A673 (cell line): ENCODE data around the gene AMOT. TPM values are rescaled to one million over a fixed set of nuclear protein-coding genes. Genes with fewer than 3 reads are reported as not detected.
"Not testable (repeated sequence)": the region's sequence is repeated elsewhere in the genome, so short reads cannot be mapped to it uniquely, and the experiment has no call there.

Experiments
- BruUV-seq: library from RNA; stranded (reverse); fragments of 400-500 nt; replicated peaks from 2 replicates; lab custom pipeline; 2021; lab: Mats Ljungman, UMichigan
- CTCF ChIA-PET: fragments of 300-600 bp; sonication (Branson Sonifier 250); formaldehyde crosslinking; loops from one replicate; lab custom pipeline; 2022; ENCODE audit warnings: antibody characterized with exemption; lab: Charles Lee
- POLR2A ChIA-PET: fragments of 300-600 bp; sonication (Branson Sonifier 250); formaldehyde crosslinking; loops from one replicate; lab custom pipeline; 2022; ENCODE audit warnings: antibody characterized with exemption; ENCODE audit not compliant: low non-redundant PET; lab: Charles Lee
- DNase-seq: peaks from one replicate; pipeline ENCODE4 v3.0.0-alpha.2; 2015; ENCODE audit warnings: low spot score
- H3K27ac ChIP-seq: fragments of 200-600 bp; sonication (generic); 2 replicates; pipeline ENCODE4 v1.5.1; 2016; ENCODE audit warnings: mixed run types, low read depth, mild to moderate bottlenecking, mixed read lengths, antibody characterized with exemption, low read length; ENCODE audit not compliant: poor library complexity, severe bottlenecking
- H3K27me3 ChIP-seq: fragments of 200-600 bp; sonication (generic); replicated peaks from 2 replicates; pipeline ENCODE4 v1.6.1; 2017; ENCODE audit warnings: mixed run types, low read depth, mild to moderate bottlenecking, mixed read lengths, antibody characterized with exemption, low read length; ENCODE audit not compliant: insufficient read depth, poor library complexity
- H3K36me3 ChIP-seq: fragments of 200-600 bp; sonication (generic); 2 replicates; pipeline ENCODE4 v1.6.1; 2016; ENCODE audit warnings: mixed run types, mild to moderate bottlenecking, mixed read lengths, antibody characterized with exemption, low read length; ENCODE audit not compliant: insufficient read depth, poor library complexity, severe bottlenecking
- H3K4me1 ChIP-seq: fragments of 200-600 bp; sonication (generic); 2 replicates; pipeline ENCODE4 v1.6.1; 2017; ENCODE audit warnings: mixed run types, mild to moderate bottlenecking, mixed read lengths, antibody characterized with exemption, low read length; ENCODE audit not compliant: insufficient read depth, poor library complexity, severe bottlenecking
- H3K4me3 ChIP-seq: fragments of 200-600 bp; sonication (generic); 2 replicates; pipeline ENCODE4 v1.5.1; 2016; ENCODE audit warnings: low read depth, mixed run types, mild to moderate bottlenecking, mixed read lengths, low read length; ENCODE audit not compliant: poor library complexity, severe bottlenecking
- H3K9me3 ChIP-seq: fragments of 200-600 bp; sonication (generic); 2 replicates; pipeline ENCODE4 v1.6.1; 2016; ENCODE audit warnings: mixed run types, low read depth, mild to moderate bottlenecking, mixed read lengths, antibody characterized with exemption, low read length; ENCODE audit not compliant: poor library complexity, severe bottlenecking
- CTCF ChIP-seq: fragments of 300-800, 200-600 bp; sonication (generic); conservative IDR thresholded peaks from 2 replicates; pipeline ENCODE4 v1.5.1; 2017; ENCODE audit warnings: low read depth, mild to moderate bottlenecking, antibody characterized with exemption, low read length, moderate library complexity, mixed read lengths
- EZH2 ChIP-seq: fragments of 200-600 bp; sonication (generic); IDR thresholded peaks from 2 replicates; pipeline ENCODE4 v1.6.1; 2017; ENCODE audit warnings: borderline replicate concordance, low read depth, mild to moderate bottlenecking, mixed read lengths, antibody characterized with exemption, low read length; ENCODE audit not compliant: poor library complexity, severe bottlenecking
- intact Hi-C: fragments of 100-400 bp; cut with micrococcal nuclease; formaldehyde crosslinking; loops from one replicate; pipeline ENCODE4 v1.10.0; 2022; ENCODE audit not compliant: unreplicated experiment
- total RNA-seq: library from RNA; stranded (reverse); gene quantifications from 2 replicates; pipeline ENCODE4 v1.2.3, GENCODE V29; 2021

Gene AMOT
- total RNA-seq, 1 experiment from 2014 or later: 2.6 TPM

- no TSS peak for BruUV-seq
- Histone ChIP-seq H3K27me3 (no peaks in the 10 kb centered on the region), H3K4me3 (no peak overlapping the region), H3K36me3 (no peaks in the 10 kb centered on the region), H3K9me3 (no peaks in the 10 kb centered on the region), H3K4me1 (no peaks in the 10 kb centered on the region), H3K27ac (no peak overlapping the region)
- no peak for DNase-seq
- intact Hi-C loops: no loop called here
- TF ChIP-seq CTCF: no peak
- POLR2A ChIA-PET: no interaction called here
- CTCF ChIA-PET: interaction anchor here (0.7 kb wide), 1 partner anchor 81 kb away, joined by 3 read pairs; no protein-coding TSS in a partner anchor
Observed at GRCh38 chrX:112865464-112866025, 24.9 kb upstream of the AMOT start.

GRCh38 chrX:112863850-112864249 lies 23.2 kb upstream of the AMOT start:
- Histone ChIP-seq H3K4me1 (no peaks in the 10 kb centered on the region), H3K27ac (no peak overlapping the region), H3K9me3 (no peaks in the 10 kb centered on the region), H3K27me3 (no peaks in the 10 kb centered on the region), H3K4me3 (no peak overlapping the region), H3K36me3 (no peaks in the 10 kb centered on the region)
- intact Hi-C loops: no loop called here
- CTCF ChIA-PET: no interaction called here
- no peak for DNase-seq
- no TSS peak for BruUV-seq
- TF ChIP-seq CTCF (no peak), EZH2 (no peak)
- POLR2A ChIA-PET: no interaction called here

- DNase-seq: no peak
- CTCF ChIA-PET: no interaction called here
- H3K27me3 ChIP-seq: no peaks in the 10 kb centered on the region
- POLR2A ChIA-PET: interaction anchor here (0.6 kb wide), 1 partner anchor 15 kb away, joined by 3 read pairs; no protein-coding TSS in a partner anchor
- no peaks in the 10 kb centered on the region for H3K4me1 ChIP-seq
- no peak overlapping the region for H3K27ac ChIP-seq
- BruUV-seq: no TSS peak
- H3K4me3 ChIP-seq: no peak overlapping the region
- H3K36me3 ChIP-seq: no peaks in the 10 kb centered on the region
- intact Hi-C loops: no loop called here
- TF ChIP-seq CTCF: no peak
- H3K9me3 ChIP-seq: no peaks in the 10 kb centered on the region
Observed at GRCh38 chrX:112857478-112857878, 16.8 kb upstream of the AMOT start.

- H3K4me3 ChIP-seq, H3K4me1 ChIP-seq, H3K36me3 ChIP-seq, intact Hi-C loops, H3K9me3 ChIP-seq, H3K27ac ChIP-seq, CTCF ChIA-PET, POLR2A ChIA-PET, DNase-seq, H3K27me3 ChIP-seq, BruUV-seq: not testable (repeated sequence)
Observed at GRCh38 chrX:112854901-112855300, 14.3 kb upstream of the AMOT start.
